Astrocyte of the cerebellum (primary cell): ENCODE measurements around the gene UMAD1.

Experiments used
- DNase-seq: peaks from one replicate; pipeline ENCODE4 v3.0.0-alpha.2; 2011; ENCODE audit warnings: low read depth
- H3K4me3 ChIP-seq: 2 replicates; pipeline ENCODE4 v1.5.1; 2011; ENCODE audit warnings: mild to moderate bottlenecking, low read depth, low read length, moderate library complexity
- CTCF ChIP-seq: IDR thresholded peaks from 2 replicates; pipeline ENCODE4 v1.5.1; 2012; ENCODE audit warnings: low read length, low read depth, moderate library complexity, mild to moderate bottlenecking; ENCODE audit errors: missing control alignments
- in situ Hi-C: cut with HindIII; loops from 2 replicates; pipeline ENCODE4 v1.10.0; 2017; ENCODE audit warnings: low sequenced_read_pairs

The UMAD1 gene

DNA sequence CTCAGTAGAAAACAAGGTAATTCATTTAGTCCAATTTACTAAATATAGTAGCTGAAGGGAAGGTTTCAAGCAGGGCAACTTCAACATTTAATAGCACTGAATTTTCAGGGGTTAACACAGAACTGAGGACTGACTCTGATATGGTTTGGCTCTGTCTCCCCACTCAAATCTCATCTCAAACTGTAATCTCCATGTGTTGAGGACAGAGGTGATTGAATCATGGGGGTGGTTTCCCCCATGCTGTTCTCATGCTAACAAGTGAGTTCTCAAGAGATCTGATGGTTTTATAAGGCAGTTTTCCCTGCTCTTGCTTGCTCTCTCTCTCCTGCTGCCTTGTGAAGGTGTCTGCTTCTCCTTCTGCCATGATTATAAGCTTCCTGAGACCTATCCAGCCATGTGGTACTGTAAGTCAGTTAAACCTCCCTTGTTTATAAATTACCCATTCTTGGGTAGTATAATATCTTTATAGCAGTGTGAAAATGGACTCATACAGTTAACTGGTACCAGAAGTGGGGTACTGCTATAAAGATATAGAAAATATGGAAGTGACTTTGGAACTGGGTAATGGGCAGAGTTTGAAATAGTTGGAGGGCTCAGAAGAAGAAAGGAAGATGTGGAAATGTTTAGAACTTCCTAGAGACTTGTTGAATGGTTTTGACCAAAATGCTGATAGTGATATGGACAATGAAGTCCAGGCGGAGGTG lies 9.8 kb upstream of the UMAD1 start:
- TF ChIP-seq CTCF: no peak
- no peak for DNase-seq
- in situ Hi-C loops: no loop called here
- no peak overlapping the region for H3K4me3 ChIP-seq

- in situ Hi-C loops: no loop called here
- TF ChIP-seq CTCF: no peak
- no peak for DNase-seq
Measured at GRCh38 chr7:7639421-7639820, 1.1 kb upstream of the UMAD1 start.

GRCh38 chr7:7639847-7640220 lies 718 bp upstream of the UMAD1 start:
- no peak for TF ChIP-seq CTCF
- peak overlapping the region; percentile 97 for H3K4me3 ChIP-seq
- no peak for DNase-seq
- in situ Hi-C loops: no loop called here

More at GRCh38 chr7:7639421-7639820, 1.1 kb upstream of the UMAD1 start:
- peak overlapping the region; percentile 97 for H3K4me3 ChIP-seq

DNA sequence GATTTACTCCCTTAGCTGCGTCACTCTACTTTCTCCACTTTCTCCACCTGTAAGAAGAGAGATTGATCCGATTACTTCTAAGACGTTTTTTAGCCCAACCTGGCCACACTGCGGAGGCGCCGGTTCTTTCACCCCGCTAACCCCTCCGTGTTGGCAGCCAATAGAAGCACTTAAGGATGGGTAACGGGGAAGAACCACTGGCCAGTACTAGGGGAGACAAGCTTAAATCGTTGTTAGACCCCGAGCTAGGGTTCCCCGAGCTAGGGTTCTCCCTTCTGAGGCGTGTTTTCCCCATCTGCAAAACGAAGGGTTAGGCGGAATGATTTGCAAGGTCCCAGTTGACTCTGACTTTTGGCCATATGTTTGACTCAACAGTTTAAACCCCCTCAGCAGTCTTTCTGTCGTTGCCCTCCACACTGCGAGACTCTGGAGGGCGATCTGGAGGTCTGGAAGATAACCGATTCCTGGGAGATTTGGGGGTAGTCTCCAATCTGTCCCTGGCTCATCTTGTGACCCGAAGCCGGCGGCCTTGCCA lies 644 bp downstream of the UMAD1 start:
- no peak for DNase-seq
- in situ Hi-C loops: no loop called here
- peak overlapping the region; percentile 97 for H3K4me3 ChIP-seq
- TF ChIP-seq CTCF: no peak

DNA sequence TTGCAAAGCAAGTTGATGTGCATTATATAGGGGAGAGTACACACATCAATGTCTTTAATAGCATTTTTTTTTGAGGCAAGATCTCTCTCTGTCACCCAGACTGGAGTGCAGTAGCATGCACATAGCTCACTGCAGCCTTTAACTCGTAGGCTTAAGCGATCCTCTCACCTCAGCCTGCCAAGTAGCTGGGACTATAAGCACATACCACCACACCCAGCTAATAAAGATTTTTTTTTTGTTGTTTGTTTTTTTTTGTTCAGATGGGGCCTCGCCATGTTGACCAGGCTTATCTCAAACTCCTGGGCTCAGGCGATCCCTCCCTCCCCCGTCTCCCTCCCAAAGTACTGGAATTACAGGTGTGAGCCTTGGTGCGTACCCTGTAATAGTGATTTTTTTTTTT lies 1.5 kb downstream of the UMAD1 start:
- no peak for DNase-seq
- H3K4me3 ChIP-seq: no peak overlapping the region
- in situ Hi-C loops: no loop called here
- TF ChIP-seq CTCF: no peak

GRCh38 chr7:7647495-7648036 lies 7.0 kb downstream of the UMAD1 start:
- in situ Hi-C loops: no loop called here
- no peak overlapping the region for H3K4me3 ChIP-seq
- no peak for TF ChIP-seq CTCF
- no peak for DNase-seq
